Subcutaneous adipose tissue (tissue), 4 donors: ENCODE data around the gene PNRC1. TPM values are rescaled to one million over a fixed set of nuclear protein-coding genes. Genes with fewer than 3 reads are reported as not detected.

ENCODE experiments used
- total RNA-seq, 4 donors: library from RNA; depleted of rRNA; stranded (reverse); fragments of >200 nt; gene quantifications; one replicate each; pipeline ENCODE4 v1.1.0, GENCODE V29; 2016
- TF ChIP-seq, protein P1 (sequence below): fragments of 450-650 bp; IDR thresholded peaks from one replicate; pipeline ENCODE4 v1.5.1; 2016; ENCODE audit warnings: low read depth, mild to moderate bottlenecking, control low read depth, antibody characterized with exemption, moderate library complexity

The PNRC1 gene
- total RNA-seq, 4 donors from 2014 or later: 228 to 324 (median 262) TPM

DNA sequence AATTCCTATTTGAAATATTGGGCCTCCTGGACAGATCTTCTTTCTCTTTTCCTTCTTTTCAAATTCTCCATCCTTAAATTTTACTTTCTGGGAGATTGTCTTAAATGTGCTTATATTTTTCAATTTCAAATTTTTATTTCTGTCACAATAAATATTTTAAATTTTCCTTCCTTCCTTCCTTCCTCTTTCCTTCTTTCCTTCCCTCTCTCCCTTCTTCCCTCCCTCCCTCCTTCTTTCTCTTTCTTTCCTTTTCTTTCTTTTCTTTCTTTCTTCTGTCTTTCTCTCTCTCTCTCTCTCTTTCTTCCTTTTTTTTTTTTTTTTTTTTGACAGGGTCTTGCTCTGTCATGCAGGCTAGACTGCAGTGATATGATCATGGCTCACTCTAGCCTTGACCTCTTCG lies 16.7 kb upstream of the PNRC1 start:
- TF ChIP-seq, protein P1, sequence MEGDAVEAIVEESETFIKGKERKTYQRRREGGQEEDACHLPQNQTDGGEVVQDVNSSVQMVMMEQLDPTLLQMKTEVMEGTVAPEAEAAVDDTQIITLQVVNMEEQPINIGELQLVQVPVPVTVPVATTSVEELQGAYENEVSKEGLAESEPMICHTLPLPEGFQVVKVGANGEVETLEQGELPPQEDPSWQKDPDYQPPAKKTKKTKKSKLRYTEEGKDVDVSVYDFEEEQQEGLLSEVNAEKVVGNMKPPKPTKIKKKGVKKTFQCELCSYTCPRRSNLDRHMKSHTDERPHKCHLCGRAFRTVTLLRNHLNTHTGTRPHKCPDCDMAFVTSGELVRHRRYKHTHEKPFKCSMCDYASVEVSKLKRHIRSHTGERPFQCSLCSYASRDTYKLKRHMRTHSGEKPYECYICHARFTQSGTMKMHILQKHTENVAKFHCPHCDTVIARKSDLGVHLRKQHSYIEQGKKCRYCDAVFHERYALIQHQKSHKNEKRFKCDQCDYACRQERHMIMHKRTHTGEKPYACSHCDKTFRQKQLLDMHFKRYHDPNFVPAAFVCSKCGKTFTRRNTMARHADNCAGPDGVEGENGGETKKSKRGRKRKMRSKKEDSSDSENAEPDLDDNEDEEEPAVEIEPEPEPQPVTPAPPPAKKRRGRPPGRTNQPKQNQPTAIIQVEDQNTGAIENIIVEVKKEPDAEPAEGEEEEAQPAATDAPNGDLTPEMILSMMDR: no peak

DNA sequence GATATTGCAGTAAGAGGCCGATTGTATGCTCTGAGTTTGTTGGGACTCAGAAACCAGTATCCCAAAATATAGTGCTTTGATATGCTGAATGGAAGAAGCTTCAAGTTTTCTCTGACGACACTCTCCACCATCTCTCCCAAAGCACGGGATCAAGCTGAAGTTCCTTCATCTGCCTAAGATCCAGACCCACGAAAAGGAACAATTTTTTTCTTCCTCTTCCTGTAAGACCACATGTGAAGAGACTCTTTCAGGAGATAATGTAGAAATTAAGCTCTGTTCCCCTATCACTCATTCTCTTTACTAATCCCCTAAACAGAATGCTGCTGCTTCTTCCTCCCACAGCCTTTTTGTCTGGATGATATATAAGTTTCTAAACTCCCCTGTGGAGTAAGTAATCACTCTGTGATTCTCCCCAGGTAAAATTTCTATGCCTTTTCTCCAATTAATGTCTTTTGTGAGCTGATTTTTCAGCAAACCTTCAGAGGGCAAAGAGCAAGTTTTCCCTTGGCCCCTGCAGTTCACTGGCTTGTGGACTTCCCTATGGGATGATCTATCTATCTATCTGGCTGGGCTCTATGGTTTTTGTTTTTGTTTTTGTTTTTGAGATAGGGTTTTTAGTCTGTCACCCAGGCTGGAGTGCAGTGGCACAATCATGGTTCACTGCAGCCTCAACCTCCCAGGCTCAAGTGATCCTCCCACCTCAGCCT lies 13.5 kb upstream of the PNRC1 start:
- TF ChIP-seq, protein P1: no peak

DNA sequence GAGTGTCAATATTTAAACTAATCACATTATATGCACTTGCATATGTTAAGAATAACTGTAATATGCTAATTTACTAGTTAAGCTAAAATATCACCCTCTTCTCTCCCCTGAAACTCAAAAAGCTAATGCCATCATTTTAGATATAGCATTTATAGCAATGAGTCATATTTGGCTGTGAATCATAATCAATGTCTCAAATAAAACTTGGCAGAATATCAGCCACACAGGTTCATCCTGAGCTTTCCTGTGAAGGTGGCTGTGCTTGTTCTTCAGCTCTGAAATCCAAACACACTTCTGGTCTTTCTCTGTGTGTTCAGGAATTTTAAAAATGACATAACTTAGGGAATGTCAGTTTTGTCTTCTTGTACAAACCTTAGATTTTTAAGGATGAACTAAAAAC lies 12.8 kb upstream of the PNRC1 start:
- TF ChIP-seq, protein P1: no peak

DNA sequence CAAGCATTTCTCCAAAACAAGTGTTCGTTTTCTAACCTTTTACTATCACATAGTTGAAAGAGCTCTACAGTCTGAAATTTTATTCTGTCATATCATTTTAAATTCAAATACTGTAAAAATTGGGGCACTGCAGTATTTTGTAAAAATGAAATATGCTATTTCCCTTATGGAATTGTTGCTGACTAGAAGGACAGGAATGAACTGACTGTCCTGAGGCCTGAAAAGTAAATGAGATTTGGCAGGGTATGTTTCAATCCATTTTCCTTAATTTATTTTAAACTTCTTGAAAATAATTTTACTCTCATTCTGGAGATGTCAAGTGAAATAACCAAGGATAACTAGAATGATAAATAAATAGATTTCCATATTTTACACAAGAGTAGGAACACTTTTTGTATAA lies 11.9 kb upstream of the PNRC1 start:
- TF ChIP-seq, protein P1: no peak

DNA sequence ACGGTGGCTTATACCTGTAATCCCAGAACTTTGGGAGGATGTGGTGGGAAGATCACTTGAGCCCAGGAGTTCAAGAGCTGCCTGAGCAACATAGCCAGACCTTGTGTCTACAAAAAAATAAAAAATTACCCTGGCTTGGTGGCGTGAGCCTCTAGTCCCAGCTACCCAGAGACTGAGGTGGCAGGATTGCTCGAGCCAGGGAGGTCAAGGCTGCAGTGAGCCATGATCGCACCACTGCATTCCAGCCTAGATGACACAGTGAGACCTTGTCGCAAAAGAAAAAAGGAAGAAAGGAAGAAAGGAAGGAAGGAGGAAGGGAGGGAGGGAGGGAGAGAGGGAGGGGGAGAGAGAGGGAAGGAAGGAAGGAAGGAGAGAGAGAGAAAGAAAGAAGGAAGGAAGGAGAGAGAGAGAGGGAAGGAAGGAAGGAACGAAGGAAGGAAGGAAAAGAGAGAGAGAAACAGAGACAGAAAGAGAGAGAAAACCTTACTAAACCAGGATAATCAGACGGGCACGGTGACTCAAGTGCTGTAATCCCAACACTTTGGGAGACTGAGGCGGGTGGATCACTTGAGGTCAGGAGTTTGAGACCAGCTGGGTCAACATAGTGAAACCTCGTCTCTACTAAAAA lies 10.9 kb upstream of the PNRC1 start:
- TF ChIP-seq, protein P1: no peak

DNA sequence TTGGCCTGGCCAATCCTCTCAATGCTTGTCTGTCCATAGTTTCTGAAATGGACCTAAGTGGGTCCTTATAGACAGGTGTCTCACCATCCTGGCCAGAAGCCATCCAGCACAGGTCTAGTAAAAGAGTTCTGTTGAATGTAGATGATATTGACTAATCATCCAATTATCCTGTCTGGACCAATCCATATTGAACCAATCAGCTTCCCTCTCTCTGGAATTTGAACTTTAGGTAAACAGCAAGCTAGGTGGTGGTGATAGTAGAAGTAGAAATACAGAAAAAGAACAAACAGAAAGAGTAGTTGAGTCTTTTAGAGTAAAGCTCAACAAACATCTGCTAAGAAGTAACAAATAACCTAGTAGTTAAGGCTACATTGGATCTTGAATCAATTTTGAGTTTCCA lies 9.5 kb upstream of the PNRC1 start:
- TF ChIP-seq, protein P1: no peak

DNA sequence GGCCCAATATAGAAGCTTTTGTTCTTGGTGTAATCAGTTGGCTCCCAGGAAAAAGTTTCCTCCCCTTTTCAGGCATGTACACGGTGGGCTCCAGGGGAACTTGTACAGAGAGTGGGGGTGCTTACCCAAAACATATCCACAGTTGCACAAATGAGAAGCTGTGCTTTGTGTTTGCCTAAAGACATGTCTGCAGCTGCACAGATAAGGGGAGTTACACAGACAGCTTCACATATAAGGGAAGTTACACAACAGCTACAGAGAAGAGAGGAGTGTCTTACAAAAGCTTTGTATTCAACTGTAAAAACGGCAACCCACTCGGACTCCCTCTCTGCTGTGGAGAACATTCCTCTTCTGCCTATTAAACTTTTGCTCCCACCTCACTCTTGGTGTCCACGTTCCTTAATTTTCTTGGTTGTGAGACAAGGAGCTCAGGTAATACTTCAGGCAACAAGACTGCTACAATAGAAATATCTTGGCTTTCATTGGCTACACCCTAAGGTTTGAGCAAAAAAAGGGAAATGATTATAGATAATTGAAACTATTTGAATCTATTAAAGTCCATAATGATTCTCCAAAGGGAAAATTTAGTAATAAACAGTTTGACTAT lies 7.4 kb upstream of the PNRC1 start:
- TF ChIP-seq, protein P1: no peak
